Mesenchymal stem cell (in vitro differentiated cells and primary cell): ENCODE measurements around the gene CLIP3.

Experiments used
- DNase-seq: peaks from one replicate; pipeline ENCODE4 v3.0.0-alpha.2; 2013
- H2AFZ ChIP-seq: one replicate; pipeline ENCODE4 v1.6.1; 2013; ENCODE audit warnings: low read depth, mild to moderate bottlenecking, control low read depth, inconsistent platforms, low read length, moderate library complexity
- H2AK5ac ChIP-seq: 2 replicates; pipeline ENCODE4 v1.6.1; 2013; ENCODE audit warnings: low read length, moderate library complexity, mild to moderate bottlenecking, inconsistent platforms; ENCODE audit not compliant: severe bottlenecking
- H2BK120ac ChIP-seq: one replicate; pipeline ENCODE4 v1.6.1; 2013; ENCODE audit warnings: low read depth, mild to moderate bottlenecking, inconsistent platforms, low read length, moderate library complexity
- H2BK12ac ChIP-seq, 2 experiments: one replicate each; pipeline ENCODE4 v1.6.1; 2013; ENCODE audit warnings: inconsistent platforms in 2 of 2, low read length in 2 of 2, mild to moderate bottlenecking in 2 of 2, moderate library complexity in 2 of 2, control low read depth in 1 of 2
- H2BK15ac ChIP-seq: one replicate; pipeline ENCODE4 v1.6.1; 2013; ENCODE audit warnings: mild to moderate bottlenecking, low read depth, inconsistent platforms; ENCODE audit not compliant: poor library complexity, severe bottlenecking
- H2BK5ac ChIP-seq: 2 replicates; pipeline ENCODE4 v1.6.1; 2013; ENCODE audit warnings: low read depth, mild to moderate bottlenecking, low read length, control low read depth, inconsistent platforms; ENCODE audit not compliant: poor library complexity, severe bottlenecking
- H3K14ac ChIP-seq, 2 experiments: one replicate each; pipeline ENCODE4 v1.6.1; 2013; ENCODE audit warnings: inconsistent platforms in 2 of 2, low read length in 2 of 2, control low read depth in 1 of 2, mild to moderate bottlenecking in 1 of 2, moderate library complexity in 1 of 2
- H3K18ac ChIP-seq, 2 experiments: one replicate each; pipeline ENCODE4 v1.6.1; 2013; ENCODE audit warnings: inconsistent platforms in 2 of 2, low read length in 2 of 2, control low read depth in 1 of 2, low read depth in 1 of 2, mild to moderate bottlenecking in 1 of 2
- H3K23ac ChIP-seq, 2 experiments: one replicate each; pipeline ENCODE4 v1.6.1; 2013; ENCODE audit warnings: inconsistent platforms in 2 of 2, low read length in 2 of 2, mild to moderate bottlenecking in 2 of 2, moderate library complexity in 2 of 2, control low read depth in 1 of 2
- H3K27ac ChIP-seq: 2 replicates; pipeline ENCODE4 v1.5.1; 2013; ENCODE audit warnings: mild to moderate bottlenecking, moderate library complexity, low read length, control low read depth, inconsistent platforms; ENCODE audit not compliant: poor library complexity, severe bottlenecking
- H3K27me3 ChIP-seq, 2 experiments: 2 replicates each; pipeline versions ENCODE4 v1.6.1 to v1.7.0; 2013; ENCODE audit warnings: low read length in 2 of 2, mild to moderate bottlenecking in 2 of 2, moderate library complexity in 2 of 2, control low read depth in 1 of 2, inconsistent platforms in 1 of 2; ENCODE audit not compliant: control insufficient read depth in 1 of 2, insufficient read depth in 1 of 2
- H3K36me3 ChIP-seq, 2 experiments: 2 replicates each; pipeline versions ENCODE4 v1.6.1 to v1.7.0; 2013; ENCODE audit warnings: low read length in 2 of 2, control low read depth in 1 of 2, inconsistent platforms in 1 of 2, low read depth in 1 of 2, mild to moderate bottlenecking in 1 of 2; ENCODE audit not compliant: insufficient read depth in 2 of 2, control insufficient read depth in 1 of 2
- H3K4ac ChIP-seq, 2 experiments: one replicate each; pipeline ENCODE4 v1.6.1; 2013; ENCODE audit warnings: inconsistent platforms in 2 of 2, low read length in 2 of 2, mild to moderate bottlenecking in 2 of 2, moderate library complexity in 2 of 2, control low read depth in 1 of 2, low read depth in 1 of 2
- H3K4me1 ChIP-seq: 2 replicates; pipeline ENCODE4 v1.6.1; 2013; ENCODE audit warnings: low read depth, low read length, control low read depth; ENCODE audit not compliant: control insufficient read depth, insufficient read depth
- H3K4me2 ChIP-seq: 2 replicates; pipeline ENCODE4 v1.6.1; 2013; ENCODE audit warnings: low read length, mild to moderate bottlenecking, inconsistent platforms; ENCODE audit not compliant: poor library complexity, severe bottlenecking
- H3K4me3 ChIP-seq, 2 experiments: 2 replicates each; pipeline versions ENCODE4 v1.5.1 to v1.7.0; 2013; ENCODE audit warnings: low read length in 2 of 2, mild to moderate bottlenecking in 2 of 2, control low read depth in 1 of 2, low read depth in 1 of 2; ENCODE audit not compliant: insufficient read depth in 1 of 2
- H3K79me1 ChIP-seq: replicated peaks from 2 replicates; pipeline ENCODE4 v1.6.1; 2013; ENCODE audit warnings: mild to moderate bottlenecking, control low read depth, low read length, inconsistent platforms; ENCODE audit not compliant: poor library complexity, severe bottlenecking
- H3K9ac ChIP-seq: 2 replicates; pipeline ENCODE4 v1.7.0; 2013; ENCODE audit warnings: mild to moderate bottlenecking, low read length, moderate library complexity
- H3K9me3 ChIP-seq: 2 replicates; pipeline ENCODE4 v1.7.0; 2013; ENCODE audit warnings: mild to moderate bottlenecking, low read length; ENCODE audit not compliant: control insufficient read depth
- H4K8ac ChIP-seq: one replicate; pipeline ENCODE4 v1.6.1; 2013; ENCODE audit warnings: inconsistent platforms, mild to moderate bottlenecking, low read length, moderate library complexity
- H4K91ac ChIP-seq: one replicate; pipeline ENCODE4 v1.6.1; 2013; ENCODE audit warnings: mild to moderate bottlenecking, low read length, inconsistent platforms
- WGBS: methylation state at CpG from one replicate; pipeline ENCODE4 v1.1.7; 2013; ENCODE audit warnings: mixed read lengths; 5-methylcytosine and 5-hydroxymethylcytosine counted together

CLIP3 gene

GRCh38 chr19:36019061-36019670 lies 13.5 kb downstream of the CLIP3 start:
- Histone ChIP-seq H3K18ac (no peak overlapping the region), H3K4me2 (no peak overlapping the region), H2AFZ (no peak overlapping the region), H2AK5ac (no peak overlapping the region), H4K91ac (no peak overlapping the region), H3K4me1 (peaks cover 5% of the 10 kb centered on the region), H3K9me3 (no peaks in the 10 kb centered on the region), H3K4me3 (peak overlapping the region in 1 of 2 experiments; percentile 26), H4K8ac (no peak overlapping the region), H2BK5ac (no peak overlapping the region), H2BK15ac (no peak overlapping the region), H3K9ac (no peak overlapping the region), H3K27ac (no peak overlapping the region), H3K79me1 (peaks cover 3% of the 10 kb centered on the region), H2BK120ac (no peak overlapping the region), H3K4ac (no peak overlapping the region), H3K36me3 (peaks cover 64 to 75% of the 10 kb centered on the region in 2 experiments), H2BK12ac (no peak overlapping the region), H3K27me3 (no peaks in the 10 kb centered on the region), H3K14ac (no peak overlapping the region), H3K23ac (no peak overlapping the region)
- WGBS = 98% methylated on average over 19 of the region's 22 CpGs
- DNase-seq = no peak

GRCh38 chr19:36014012-36014924 lies 18.4 kb downstream of the CLIP3 start, which contains the start of gene ALKBH6:
Gene ALKBH6 (minus strand): TSS chr19:36014213. CDS start chr19:36013397, 816 bp downstream.
- H2BK12ac ChIP-seq = peak within 1 kb of the TSS in 1 of 2 experiments; percentile 59
- peak within 1 kb of the TSS; percentile 78 for H2AFZ ChIP-seq
- no peak within 1 kb of the TSS for H3K23ac ChIP-seq
- no peaks in the 10 kb centered on the region for H3K9me3 ChIP-seq
- peak within 1 kb of the TSS; percentile 11 for H2BK120ac ChIP-seq
- peak within 1 kb of the TSS; percentile 48 for H2BK15ac ChIP-seq
- H3K4me3 ChIP-seq = peak within 1 kb of the TSS; percentile 75 to 92
- H3K18ac ChIP-seq = peak within 1 kb of the TSS in 1 of 2 experiments; percentile 74
- 4% methylated on average over 36 of the region's 42 CpGs for WGBS
- DNase-seq = peak; percentile 99
- peaks cover 20% of the 10 kb centered on the region for H3K4me1 ChIP-seq
- peak within 1 kb of the TSS; percentile 96 for H3K9ac ChIP-seq
- peak within 1 kb of the TSS; percentile 12 for H4K8ac ChIP-seq
- no peak within 1 kb of the TSS for H2BK5ac ChIP-seq
- H3K14ac ChIP-seq = peak within 1 kb of the TSS; percentile 45 to 76
- H3K36me3 ChIP-seq = peaks cover 36 to 39% of the 10 kb centered on the region in 2 experiments
- H3K27me3 ChIP-seq = no peaks in the 10 kb centered on the region
- H2AK5ac ChIP-seq = peak within 1 kb of the TSS; percentile 53
- H3K4me2 ChIP-seq = peak within 1 kb of the TSS; percentile 71
- peak within 1 kb of the TSS; percentile 43 to 45 for H3K4ac ChIP-seq
- H3K27ac ChIP-seq = no peak within 1 kb of the TSS
- H3K79me1 ChIP-seq = peaks cover 21% of the 10 kb centered on the region
- H4K91ac ChIP-seq = no peak within 1 kb of the TSS

GRCh38 chr19:36013280-36014011 lies 19.2 kb downstream of the CLIP3 start:
- Histone ChIP-seq H3K4me2 (peak overlapping the region; percentile 71), H3K18ac (peak overlapping the region in 1 of 2 experiments; percentile 74), H3K4ac (peak overlapping the region; percentile 43 to 45), H3K79me1 (peaks cover 19% of the 10 kb centered on the region), H2BK12ac (peak overlapping the region in 1 of 2 experiments; percentile 59), H2BK5ac (no peak overlapping the region), H2BK120ac (peak overlapping the region; percentile 11), H2AFZ (peak overlapping the region; percentile 78), H3K9ac (peak overlapping the region; percentile 96), H3K4me1 (peaks cover 23% of the 10 kb centered on the region), H3K14ac (peak overlapping the region; percentile 45 to 76), H4K8ac (peak overlapping the region; percentile 12), H3K4me3 (peak overlapping the region; percentile 75 to 92), H3K23ac (no peak overlapping the region), H2BK15ac (peak overlapping the region; percentile 48), H3K27ac (no peak overlapping the region), H2AK5ac (peak overlapping the region; percentile 53), H3K36me3 (peaks cover 30 to 31% of the 10 kb centered on the region in 2 experiments), H4K91ac (no peak overlapping the region), H3K27me3 (no peaks in the 10 kb centered on the region), H3K9me3 (no peaks in the 10 kb centered on the region)
- DNase-seq = no peak
- 34% methylated on average over 15 of the region's 15 CpGs for WGBS
